ENCODE data around the gene PNLIPRP3.

DNA sequence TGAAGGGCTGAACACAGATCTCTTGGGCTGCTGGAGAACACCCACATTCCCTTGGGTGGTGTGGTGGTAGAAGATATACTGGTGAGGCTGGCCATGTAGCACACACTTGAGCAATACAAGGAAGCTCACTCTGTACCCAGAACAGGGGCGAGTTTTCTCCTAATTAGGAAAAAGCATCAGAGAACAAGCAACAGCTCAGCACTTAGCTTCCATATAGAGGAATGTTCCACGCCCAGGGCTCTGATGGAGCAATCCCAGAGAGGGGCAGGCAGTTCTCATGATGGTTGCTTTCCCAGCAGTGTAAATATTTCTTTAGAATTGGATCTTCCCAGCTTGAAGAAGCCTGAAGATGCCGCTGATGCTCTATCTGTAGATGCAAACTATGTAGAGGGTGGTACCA is 97.1 kb downstream of the PNLIPRP3 start:
- TF ChIP-seq ZNF416 (tag by site-specific recombination; IDR thresholded peaks at IDR 0.05) (no peak), ZNF76 (tag by site-specific recombination; IDR thresholded peaks at IDR 0.05; ENCODE audit: borderline replicate concordance, low read depth) (no peak)
